A549 (cell line): ENCODE data around the gene SYT13. TPM values are rescaled to one million over a fixed set of nuclear protein-coding genes. Genes with fewer than 3 reads are reported as not detected.

Experiments used
- ATAC-seq, 2 experiments: fragments of 200-7000 bp in 1 of 2; fragments of >200 bp in 1 of 2; cut with Nextera tagmentation in 1 of 2; cut with Tn5 transposase in 1 of 2; 3 replicates each; pipeline versions ENCODE4 v1.8.0 to v1.9.1; 2018 to 2020; ENCODE audit warnings: mild to moderate bottlenecking in 1 of 2, moderate library complexity in 1 of 2
- CTCF ChIA-PET: fragments of 300-600 bp; sonication (Branson Sonifier 250); formaldehyde crosslinking; extraction: SDS; loops from one replicate; lab custom pipeline; 2021; ENCODE audit warnings: antibody characterized with exemption, inconsistent platforms; lab: Yijun Ruan, JAX
- POLR2A ChIA-PET: fragments of 350-600 bp; formaldehyde crosslinking; extraction: SDS; loops from one replicate; lab custom pipeline; 2021; ENCODE audit warnings: antibody characterized with exemption, inconsistent platforms; lab: Yijun Ruan, JAX
- DNase-seq, 2 experiments: peaks; one replicate each; pipeline versions ENCODE4 v3.0.0 to v3.0.0-alpha.2; 2011 to 2016; ENCODE audit warnings: low read depth in 1 of 2, low spot score in 1 of 2
- FAIRE-seq: peaks from 2 replicates; lab custom pipeline; 2011; peaks lifted over from hg19 to GRCh38; lab: Jason Lieb, UNC
- H3K27ac ChIP-seq, 2 experiments: fragments of >200 bp; sonication (Bioruptor Twin); formaldehyde crosslinking; 3 replicates each; pipeline ENCODE4 v1.5.1; 2016 to 2017
- H3K4me1 ChIP-seq: fragments of >200 bp; sonication (Bioruptor Twin); formaldehyde crosslinking; 3 replicates; pipeline ENCODE4 v1.6.1; 2016
- H3K4me2 ChIP-seq: fragments of >200 bp; sonication (Bioruptor Twin); formaldehyde crosslinking; 3 replicates; pipeline ENCODE4 v1.6.1; 2016
- H3K4me3 ChIP-seq: fragments of >200 bp; sonication (Bioruptor Twin); formaldehyde crosslinking; 3 replicates; pipeline ENCODE4 v1.5.1; 2016
- H3K9me3 ChIP-seq: fragments of >200 bp; sonication (Bioruptor Twin); formaldehyde crosslinking; 3 replicates; pipeline ENCODE4 v1.6.1; 2016
- EHMT2 ChIP-seq: fragments of 200-600 bp; sonication (generic); IDR thresholded peaks from 2 replicates; pipeline ENCODE4 v1.6.1; 2016; ENCODE audit warnings: antibody characterized with exemption, low read depth, mild to moderate bottlenecking, moderate library complexity
- FOSL2 ChIP-seq, 2 experiments: fragments of 450-650 bp in 1 of 2; fragments of >200 bp in 1 of 2; sonication (Bioruptor Twin) in 1 of 2; formaldehyde crosslinking; IDR thresholded peaks; 2 replicates each; pipeline versions ENCODE4 v1.5.0 to v1.6.1; 2016 to 2020; ENCODE audit warnings: mild to moderate bottlenecking in 1 of 2, moderate library complexity in 1 of 2
- JUNB ChIP-seq: fragments of >200 bp; sonication (Bioruptor Twin); formaldehyde crosslinking; IDR thresholded peaks from 2 replicates; pipeline ENCODE4 v1.6.1; 2016
- KDM1A ChIP-seq: fragments of 200-600 bp; sonication (generic); IDR thresholded peaks from 2 replicates; pipeline ENCODE4 v1.6.1; 2016; ENCODE audit warnings: low read depth, mild to moderate bottlenecking
- MAFK ChIP-seq: fragments of 450-650 bp; IDR thresholded peaks from 2 replicates; pipeline ENCODE4 v1.6.1; 2014; ENCODE audit not compliant: partially characterized antibody
- NPAS2 ChIP-seq: fragments of 250-450 bp; sonication (Bioruptor Pico); IDR thresholded peaks from 2 replicates; pipeline ENCODE4 v1.8.0; 2022; ENCODE audit warnings: mild to moderate bottlenecking, moderate library complexity, borderline replicate concordance
- PHF8 ChIP-seq: fragments of 200-600 bp; sonication (generic); IDR thresholded peaks from 2 replicates; pipeline ENCODE4 v1.6.1; 2016; ENCODE audit warnings: low read depth, mild to moderate bottlenecking, antibody characterized with exemption, moderate library complexity, borderline replicate concordance
- POLR2AphosphoS2 ChIP-seq: conservative IDR thresholded peaks from 2 replicates; pipeline ENCODE4 v1.6.1; 2012; ENCODE audit warnings: low read length, improper control_type of control experiment, inconsistent platforms
- SMC3 ChIP-seq: fragments of >200 bp; sonication (Bioruptor Twin); formaldehyde crosslinking; IDR thresholded peaks from 3 replicates; pipeline ENCODE4 v1.6.1; 2018; ENCODE audit warnings: inconsistent platforms
- TP53 ChIP-seq: fragments of 250-450 bp; sonication (Bioruptor Pico); IDR thresholded peaks from 2 replicates; pipeline ENCODE4 v1.5.0; 2021; ENCODE audit warnings: mild to moderate bottlenecking, moderate library complexity
- WGBS: methylation state at CpG from one replicate; pipeline ENCODE4 v1.1.6; 2017; ENCODE audit errors: missing lambda C conversion rate; 5-methylcytosine and 5-hydroxymethylcytosine counted together
- polyA plus RNA-seq, 4 experiments: library from polyadenylated mRNA; depleted of rRNA in 3 of 4; stranded (reverse); fragments of >200 nt; fragmentation: RNase III in 1 of 4; extraction: RNeasy Plus Mini Kit Qiagen cat#74134 plus additional on column Dnase treatment in 1 of 4; gene quantifications; 2 replicates in 3 of 4; 3 replicates in 1 of 4; pipeline ENCODE4 v1.2.3, GENCODE V29; 2011 to 2017
- TF ChIP-seq, protein P1 (sequence below): fragments of 250-450 bp; sonication (Bioruptor Pico); IDR thresholded peaks from 2 replicates; pipeline ENCODE4 v1.5.0; 2020; ENCODE audit warnings: low read depth, mild to moderate bottlenecking, moderate library complexity
- TF ChIP-seq, protein P2 (sequence below): fragments of >200 bp; sonication (Bioruptor Twin); formaldehyde crosslinking; IDR thresholded peaks from 3 replicates; pipeline ENCODE4 v1.5.1; 2016
- TF ChIP-seq, protein P3 (sequence below): IDR thresholded peaks from 2 replicates; pipeline ENCODE4 v1.6.1; 2012; ENCODE audit warnings: low read depth, borderline replicate concordance

SYT13 gene
- polyA plus RNA-seq, 2 of the 4 experiments (the other 2 are of a cell fraction): 8.1 to 12.9 TPM

DNA sequence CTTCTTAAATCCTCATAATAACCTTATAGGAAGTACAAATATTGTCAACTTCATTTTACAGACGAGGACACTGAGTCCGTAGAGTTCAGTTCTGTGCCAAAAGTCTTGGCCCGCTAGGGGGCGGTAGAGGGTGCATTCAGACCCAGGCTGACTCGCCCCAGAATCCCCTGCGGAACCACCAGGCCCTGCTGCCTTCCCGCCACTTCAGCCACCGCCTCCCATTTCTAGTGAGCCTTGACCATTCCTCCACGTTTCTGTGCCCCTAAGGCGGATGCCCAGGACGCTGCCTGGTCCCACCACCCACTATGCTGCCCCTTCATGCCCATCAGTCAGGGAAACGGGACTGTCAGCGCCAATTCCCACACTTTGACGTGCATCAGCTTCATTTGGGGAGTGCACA, 19.1 kb downstream of the SYT13 start:
- Histone ChIP-seq H3K9me3 (peaks cover 7% of the 10 kb centered on the region; the same call in 2 of the 3 replicates), H3K4me3 (no peak overlapping the region), H3K4me1 (peaks cover 90% of the 10 kb centered on the region), H3K4me2 (peak overlapping the region; percentile 74), H3K27ac (peak overlapping the region; percentile 78 to 86)
- CTCF ChIA-PET: interaction anchor here (0.7 to 8.0 kb wide), 7 partner anchors 14 to 156 kb away, joined by 3 to 46 read pairs (median 6); no protein-coding TSS in a partner anchor
- peak in 1 of 2 experiments; percentile 38 for DNase-seq
- ATAC-seq: peak in 1 of 2 experiments; percentile 29; a peak in 2 of 6 replicates
- TF ChIP-seq TP53 (CRISPR knock-in tag) (no peak), PHF8 (no peak), NPAS2 (CRISPR knock-in tag) (no peak), POLR2AphosphoS2 (no peak), FOSL2 (IDR thresholded peaks at IDR 0.05) (no peak), FOSL2 (CRISPR knock-in tag; IDR thresholded peaks at IDR 0.05) (no peak), EHMT2 (no peak)
- TF ChIP-seq, protein P1, sequence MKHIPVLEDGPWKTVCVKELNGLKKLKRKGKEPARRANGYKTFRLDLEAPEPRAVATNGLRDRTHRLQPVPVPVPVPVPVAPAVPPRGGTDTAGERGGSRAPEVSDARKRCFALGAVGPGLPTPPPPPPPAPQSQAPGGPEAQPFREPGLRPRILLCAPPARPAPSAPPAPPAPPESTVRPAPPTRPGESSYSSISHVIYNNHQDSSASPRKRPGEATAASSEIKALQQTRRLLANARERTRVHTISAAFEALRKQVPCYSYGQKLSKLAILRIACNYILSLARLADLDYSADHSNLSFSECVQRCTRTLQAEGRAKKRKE: no peak
- TF ChIP-seq, protein P2, sequence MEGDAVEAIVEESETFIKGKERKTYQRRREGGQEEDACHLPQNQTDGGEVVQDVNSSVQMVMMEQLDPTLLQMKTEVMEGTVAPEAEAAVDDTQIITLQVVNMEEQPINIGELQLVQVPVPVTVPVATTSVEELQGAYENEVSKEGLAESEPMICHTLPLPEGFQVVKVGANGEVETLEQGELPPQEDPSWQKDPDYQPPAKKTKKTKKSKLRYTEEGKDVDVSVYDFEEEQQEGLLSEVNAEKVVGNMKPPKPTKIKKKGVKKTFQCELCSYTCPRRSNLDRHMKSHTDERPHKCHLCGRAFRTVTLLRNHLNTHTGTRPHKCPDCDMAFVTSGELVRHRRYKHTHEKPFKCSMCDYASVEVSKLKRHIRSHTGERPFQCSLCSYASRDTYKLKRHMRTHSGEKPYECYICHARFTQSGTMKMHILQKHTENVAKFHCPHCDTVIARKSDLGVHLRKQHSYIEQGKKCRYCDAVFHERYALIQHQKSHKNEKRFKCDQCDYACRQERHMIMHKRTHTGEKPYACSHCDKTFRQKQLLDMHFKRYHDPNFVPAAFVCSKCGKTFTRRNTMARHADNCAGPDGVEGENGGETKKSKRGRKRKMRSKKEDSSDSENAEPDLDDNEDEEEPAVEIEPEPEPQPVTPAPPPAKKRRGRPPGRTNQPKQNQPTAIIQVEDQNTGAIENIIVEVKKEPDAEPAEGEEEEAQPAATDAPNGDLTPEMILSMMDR: peak; percentile 50
- TF ChIP-seq, protein P3, sequence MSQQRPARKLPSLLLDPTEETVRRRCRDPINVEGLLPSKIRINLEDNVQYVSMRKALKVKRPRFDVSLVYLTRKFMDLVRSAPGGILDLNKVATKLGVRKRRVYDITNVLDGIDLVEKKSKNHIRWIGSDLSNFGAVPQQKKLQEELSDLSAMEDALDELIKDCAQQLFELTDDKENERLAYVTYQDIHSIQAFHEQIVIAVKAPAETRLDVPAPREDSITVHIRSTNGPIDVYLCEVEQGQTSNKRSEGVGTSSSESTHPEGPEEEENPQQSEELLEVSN: peak; percentile 68; the same call in 1 of the 2 replicates
- POLR2A ChIA-PET: no interaction called here
- FAIRE-seq: no peak
- 64% methylated on average over 12 of the region's 14 CpGs for WGBS

DNA sequence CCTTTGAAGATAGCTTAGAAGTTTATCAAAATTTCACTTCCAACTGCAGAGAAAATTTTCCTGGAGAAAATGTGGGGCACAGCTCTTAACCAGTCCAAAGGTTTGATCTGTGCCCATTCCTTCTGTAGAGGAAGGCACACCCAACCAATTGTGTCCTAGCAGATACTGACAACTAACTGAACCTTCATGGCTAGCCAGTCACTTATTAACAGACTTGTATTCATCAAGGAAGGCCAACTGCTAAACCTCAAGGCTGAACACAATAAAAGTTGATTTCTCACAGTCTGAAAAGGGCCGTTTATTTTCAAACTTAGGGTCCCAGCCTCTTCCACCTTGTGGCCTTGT, 19.5 kb downstream of the SYT13 start:
- Histone ChIP-seq H3K4me2 (peak overlapping the region; percentile 74), H3K27ac (peak overlapping the region; percentile 78 to 86), H3K4me1 (peaks cover 94% of the 10 kb centered on the region), H3K4me3 (no peak overlapping the region), H3K9me3 (peaks cover 7% of the 10 kb centered on the region; the same call in 2 of the 3 replicates)
- POLR2A ChIA-PET: no interaction called here
- CTCF ChIA-PET: interaction anchor here (0.7 to 8.0 kb wide), 7 partner anchors 13 to 64 kb away, joined by 3 to 46 read pairs (median 4); partner anchors contain the start of gene SYT13
- no peak for ATAC-seq
- 3% methylated on average over 1 of the region's 1 CpG for WGBS
- DNase-seq: peak in 1 of 2 experiments; percentile 32
- TF ChIP-seq JUNB (no peak), SMC3 (no peak)
- no peak for FAIRE-seq

DNA sequence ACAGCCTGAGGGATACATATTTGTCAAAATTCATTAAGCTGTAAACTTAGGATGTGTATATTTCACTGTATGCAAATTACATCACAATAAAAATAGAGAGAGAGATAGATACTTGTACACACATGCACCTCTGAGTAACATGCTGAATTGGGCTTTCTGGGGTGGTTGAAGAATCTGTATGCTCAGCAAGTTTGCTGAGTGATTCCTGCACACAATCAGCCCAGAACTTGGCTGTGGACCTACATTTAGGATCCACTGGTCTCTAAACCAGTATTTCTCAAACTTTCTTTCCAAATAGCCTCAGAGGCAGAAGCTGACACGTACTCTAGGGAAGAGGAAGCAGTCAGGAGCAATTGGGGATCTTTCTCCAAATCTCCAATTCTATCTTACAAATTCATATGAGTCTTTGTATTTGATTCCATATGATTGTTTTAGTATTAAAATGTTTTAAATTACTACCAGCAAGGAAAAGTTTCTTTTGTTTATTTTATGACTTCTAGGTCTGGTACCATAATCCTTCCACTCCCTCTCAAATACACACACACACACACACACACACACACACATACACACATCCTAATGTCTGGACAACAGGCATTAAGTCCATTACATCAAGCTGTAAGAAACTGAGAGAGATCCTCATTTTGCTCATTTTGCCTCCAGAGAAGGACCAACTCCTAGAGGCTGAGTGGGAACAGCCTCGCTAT, 20.0 kb downstream of the SYT13 start:
- WGBS: 86% methylated on average over 2 of the region's 2 CpGs
- POLR2A ChIA-PET: no interaction called here
- no peak for DNase-seq
- CTCF ChIA-PET: interaction anchor here (0.7 to 8.0 kb wide), 8 partner anchors 13 to 339 kb away, joined by 3 to 46 read pairs (median 4); partner anchors contain the start of gene SYT13
- H3K27ac ChIP-seq: peak overlapping the region; percentile 78 to 86
- H3K4me3 ChIP-seq: no peak overlapping the region
- H3K9me3 ChIP-seq: peaks cover 7% of the 10 kb centered on the region; the same call in 2 of the 3 replicates
- H3K4me1 ChIP-seq: peaks cover 95% of the 10 kb centered on the region
- H3K4me2 ChIP-seq: peak overlapping the region; percentile 74
- TF ChIP-seq KDM1A: no peak
- TF ChIP-seq MAFK: peak; percentile 70
- no peak for FAIRE-seq
- ATAC-seq: no peak
